K562 (cell line): ENCODE results near the gene NFYC. TPM values are rescaled to one million over a fixed set of nuclear protein-coding genes. Genes with fewer than 3 reads are reported as not detected.

Experiments used
- ATAC-seq: fragments of 200-7000 bp; cut with Tn5 transposase; 3 replicates; pipeline ENCODE4 v1.9.1; 2020; ENCODE audit warnings: moderate library complexity
- BruUV-seq: library from RNA; stranded (reverse); fragments of 400-500 nt; replicated peaks from 2 replicates; lab custom pipeline; 2021; lab: Mats Ljungman, UMichigan
- CTCF ChIA-PET: fragments of 300-600 bp; formaldehyde crosslinking; extraction: SDS; loops from one replicate; lab custom pipeline; 2021; ENCODE audit warnings: low intra/inter-chr PET ratio; lab: Yijun Ruan, JAX
- POLR2A ChIA-PET: fragments of 300-600, 350-650 bp; sonication (Branson Sonifier 250); formaldehyde crosslinking; extraction: SDS; loops from one replicate; lab custom pipeline; 2021; ENCODE audit warnings: antibody characterized with exemption, inconsistent platforms; lab: Yijun Ruan, JAX
- DNase-seq, 4 experiments: peaks; one replicate each; pipeline versions ENCODE4 v3.0.0 to v3.0.0-alpha.2; 2011 to 2018; ENCODE audit warnings: low spot score in 3 of 4, mixed read lengths in 3 of 4; ENCODE audit errors: extremely low read depth in 1 of 4
- FAIRE-seq: peaks from 2 replicates; lab custom pipeline; 2011; peaks lifted over from hg19 to GRCh38; lab: Jason Lieb, UNC
- H2AFZ ChIP-seq: 2 replicates; pipeline ENCODE4 v1.6.0; 2011; ENCODE audit warnings: low read depth, low read length, control low read depth, inconsistent platforms
- H3K27ac ChIP-seq: fragments of 200-600 bp; 3 replicates; pipeline ENCODE4 v1.8.0; 2011; ENCODE audit warnings: low read depth, mild to moderate bottlenecking, control low read depth, inconsistent platforms, low read length, moderate library complexity, mixed read lengths; ENCODE audit errors: extremely low read depth
- H3K27me3 ChIP-seq, 2 experiments: fragments of 300-600 bp in 1 of 2; 2 replicates in 1 of 2; 3 replicates in 1 of 2; pipeline versions ENCODE4 v1.6.0 to v1.8.0; 2011; ENCODE audit warnings: inconsistent platforms in 2 of 2, low read length in 2 of 2, mild to moderate bottlenecking in 1 of 2, mixed read lengths in 1 of 2, moderate library complexity in 1 of 2; ENCODE audit not compliant: control insufficient read depth in 2 of 2, insufficient read depth in 2 of 2
- H3K36me3 ChIP-seq: fragments of 300-600 bp; 3 replicates; pipeline ENCODE4 v1.8.0; 2011; ENCODE audit warnings: mild to moderate bottlenecking, low read length, inconsistent platforms; ENCODE audit not compliant: control insufficient read depth, insufficient read depth
- H3K4me1 ChIP-seq, 2 experiments: fragments of 200-600 bp in 1 of 2; replicated peaks in 1 of 2; 2 replicates in 1 of 2; 3 replicates in 1 of 2; pipeline versions ENCODE4 v1.5.1 to v1.8.0; 2011; ENCODE audit warnings: inconsistent platforms in 2 of 2, low read length in 2 of 2, mild to moderate bottlenecking in 1 of 2, mixed read lengths in 1 of 2, moderate library complexity in 1 of 2; ENCODE audit not compliant: control insufficient read depth in 2 of 2, insufficient read depth in 2 of 2
- H3K4me2 ChIP-seq: 2 replicates; pipeline ENCODE4 v1.6.1; 2011; ENCODE audit warnings: low read length, control low read depth, inconsistent platforms, mixed read lengths; ENCODE audit not compliant: insufficient read depth
- H3K4me3 ChIP-seq: fragments of 200-600 bp; sonication (generic), shearing (Covaris generic); 2 replicates; pipeline ENCODE4 v1.5.1; 2016; ENCODE audit warnings: control low read depth, inconsistent platforms
- H3K79me2 ChIP-seq: fragments of 200-600 bp; 3 replicates; pipeline ENCODE4 v1.8.0; 2011; ENCODE audit warnings: low read length, inconsistent platforms; ENCODE audit not compliant: control insufficient read depth, insufficient read depth
- H3K9ac ChIP-seq, 2 experiments: 2 replicates each; pipeline versions ENCODE4 v1.6.0 to v1.6.1; 2011; ENCODE audit warnings: low read depth in 2 of 2, low read length in 2 of 2, control low read depth in 1 of 2, inconsistent platforms in 1 of 2, mild to moderate bottlenecking in 1 of 2, mixed read lengths in 1 of 2; ENCODE audit not compliant: insufficient read depth in 1 of 2
- H3K9me1 ChIP-seq: one replicate; pipeline ENCODE4 v1.6.0; 2011; ENCODE audit warnings: inconsistent platforms, mild to moderate bottlenecking, low read length, moderate library complexity; ENCODE audit not compliant: control insufficient read depth, insufficient read depth
- H3K9me3 ChIP-seq: replicated peaks from 2 replicates; pipeline ENCODE4 v1.5.1; 2011; ENCODE audit warnings: low read depth, low read length, inconsistent platforms; ENCODE audit not compliant: control insufficient read depth, insufficient read depth
- H4K20me1 ChIP-seq: replicated peaks from 2 replicates; pipeline ENCODE4 v1.6.1; 2011; ENCODE audit warnings: low read length, inconsistent platforms, mixed read lengths; ENCODE audit not compliant: control insufficient read depth, insufficient read depth
- CHD4 ChIP-seq: fragments of 200-600 bp; sonication (generic); IDR thresholded peaks from 3 replicates; pipeline ENCODE4 v1.6.1; 2012; ENCODE audit warnings: low read depth, mild to moderate bottlenecking, mixed read lengths, low read length, inconsistent platforms; ENCODE audit not compliant: insufficient read depth, insufficient replicate concordance, poor library complexity, severe bottlenecking
- HDAC1 ChIP-seq, 2 experiments: fragments of 450-650 bp; IDR thresholded peaks; 2 replicates each; pipeline ENCODE4 v1.6.1; 2016 to 2017; ENCODE audit warnings: inconsistent platforms in 1 of 2, mild to moderate bottlenecking in 1 of 2, moderate library complexity in 1 of 2
- NR2C1 ChIP-seq, 2 experiments: fragments of 450-650 bp; IDR thresholded peaks; 2 replicates each; pipeline ENCODE4 v1.6.1; 2017; ENCODE audit warnings: mild to moderate bottlenecking in 2 of 2, antibody characterized with exemption in 1 of 2, inconsistent platforms in 1 of 2, missing compliant biosample characterization in 1 of 2, missing genetic modification characterization in 1 of 2
- PPARD ChIP-seq: fragments of 250-450 bp; sonication (Bioruptor Pico); IDR thresholded peaks from 2 replicates; pipeline ENCODE4 v1.8.0; 2022; ENCODE audit warnings: inconsistent platforms, mild to moderate bottlenecking, moderate library complexity
- SPI1 ChIP-seq: IDR thresholded peaks from 2 replicates; pipeline ENCODE4 v1.6.1; 2011; ENCODE audit warnings: low read depth, low read length, control low read depth, borderline replicate concordance
- TOE1 ChIP-seq, 2 experiments: fragments of 450-650 bp in 1 of 2; sonication (generic) in 1 of 2; formaldehyde crosslinking in 1 of 2; IDR thresholded peaks; 2 replicates each; pipeline versions ENCODE4 v1.7.1 to v1.8.0; 2016 to 2022; ENCODE audit warnings: borderline replicate concordance in 2 of 2, mild to moderate bottlenecking in 2 of 2, antibody characterized with exemption in 1 of 2, inconsistent platforms in 1 of 2, low read depth in 1 of 2, missing genetic modification reagents in 1 of 2, moderate library complexity in 1 of 2
- ZNF707 ChIP-seq: fragments of 250-450 bp; sonication (Bioruptor Pico); conservative IDR thresholded peaks from 2 replicates; pipeline ENCODE4 v1.8.0; 2022; ENCODE audit warnings: inconsistent platforms, mild to moderate bottlenecking, moderate library complexity
- WGBS: fragments of 100-300 bp; shearing (Covaris generic); methylation state at CpG from one replicate; pipeline ENCODE4 v1.1.6; 2016; ENCODE audit warnings: low coverage, mixed read lengths; ENCODE audit not compliant: insufficient coverage; ENCODE audit errors: missing lambda C conversion rate; 5-methylcytosine and 5-hydroxymethylcytosine counted together
- in situ Hi-C: fragments of 300-500 bp; cut with MboI; formaldehyde crosslinking; loops from 4 replicates; pipeline ENCODE4 v1.15.0; 2018; ENCODE audit warnings: inconsistent platforms, mixed read lengths
- intact Hi-C: fragments of 100-400 bp; cut with micrococcal nuclease; formaldehyde crosslinking; loops from 2 replicates; pipeline ENCODE4 v1.14.2; 2022
- polyA plus RNA-seq, 8 experiments: library from polyadenylated mRNA; depleted of rRNA in 4 of 8; stranded (reverse) in 5 of 8; unstranded in 3 of 8; fragments of >200 nt; fragmentation: Nextera tagmentation in 2 of 8; fragmentation: Illumina TruSeq in 1 of 8; extraction: Ambion mirVana in 2 of 8; extraction: Trizol in 1 of 8; gene quantifications; 2 replicates each; pipeline versions ENCODE4 v1.2.1 to v1.2.3, GENCODE V29; 2011 to 2014; ENCODE audit warnings: inconsistent platforms in 1 of 8, missing spikeins in 1 of 8
- total RNA-seq, 7 experiments: library from RNA; depleted of rRNA in 6 of 7; stranded (reverse); fragments of >200 nt in 6 of 7; fragmentation: Illumina TruSeq in 2 of 7; extraction: Trizol in 2 of 7; gene quantifications; 2 replicates each; pipeline versions ENCODE4 v1.2.1 to v1.2.3, GENCODE V29; 2011 to 2021; ENCODE audit warnings: low replicate concordance in 1 of 7

NFYC gene
- total and polyA plus RNA-seq, 9 of the 15 experiments (the other 6 are each of a cell fraction or from before 2014, with no cell fraction given), result 4.8 to 59.8 (median 41.1) TPM

DNA sequence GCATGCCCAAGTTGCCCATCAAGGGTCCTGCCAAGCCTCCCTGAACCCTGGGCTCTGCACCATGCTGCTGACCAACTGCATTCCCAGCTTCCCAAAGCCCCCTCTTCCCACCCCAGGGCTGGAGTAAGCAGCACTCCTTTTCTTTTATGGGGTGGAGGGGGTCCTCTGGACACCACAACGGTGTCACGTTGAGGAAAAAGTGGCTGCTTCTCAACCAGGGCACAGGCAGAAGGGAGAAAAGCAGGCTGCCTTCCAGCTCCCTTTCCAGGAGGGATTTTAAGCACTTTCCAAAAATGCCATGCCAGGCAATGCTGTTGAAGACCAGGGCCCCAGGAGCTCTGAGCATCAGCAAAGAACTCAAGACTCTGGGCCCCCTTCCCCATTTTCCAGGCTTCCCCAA lies 26.7 kb upstream of the NFYC start:
- FAIRE-seq, result no peak
- H3K27me3 ChIP-seq, result peaks cover 0 to 40% of the 10 kb centered on the region in 2 experiments; a peak in 4 of 5 replicates
- peaks cover 8 to 13% of the 10 kb centered on the region in 2 experiments for H3K4me1 ChIP-seq
- TF ChIP-seq PPARD (CRISPR knock-in tag) (no peak), SPI1 (0 out of 2 replicates have a peak, but pooled peaks have one; percentile 4), ZNF707 (CRISPR knock-in tag) (no peak), HDAC1 (IDR thresholded peaks at IDR 0.05) (no peak), NR2C1 (IDR thresholded peaks at IDR 0.05) (no peak), NR2C1 (tag; IDR thresholded peaks at IDR 0.05) (no peak), TOE1 (IDR thresholded peaks at IDR 0.05; ENCODE audit: borderline replicate concordance) (no peak), TOE1 (CRISPR knock-in tag; IDR thresholded peaks at IDR 0.05; ENCODE audit: borderline replicate concordance, low read depth) (no peak), CHD4 (no peak)
- in situ Hi-C loops, result no loop called here
- no peak for ATAC-seq
- ChIA-PET CTCF (no interaction called here), POLR2A (interaction anchor here (0.6 to 1.6 kb wide), 3 partner anchors 18 to 27 kb away, joined by 3 to 4 read pairs (median 3); partner anchors contain the start of gene NFYC)
- no peaks in the 10 kb centered on the region for H3K9me3 ChIP-seq
- no peak for DNase-seq
- no peaks in the 10 kb centered on the region for H3K9me1 ChIP-seq
- no peaks in the 10 kb centered on the region for H3K36me3 ChIP-seq
- WGBS, result 52% methylated on average over 2 of the region's 2 CpGs
- H2AFZ ChIP-seq, result no peak overlapping the region
- intact Hi-C loops, result loop anchor here (1.0 kb wide), 1 partner anchor 34 kb away; no protein-coding TSS in a partner anchor
- BruUV-seq, result no TSS peak
- H3K4me3 ChIP-seq, result no peak overlapping the region
- H3K79me2 ChIP-seq, result no peaks in the 10 kb centered on the region
- no peak overlapping the region for H3K4me2 ChIP-seq
- H4K20me1 ChIP-seq, result peaks cover 4% of the 10 kb centered on the region; the same call in 1 of the 2 replicates
- H3K27ac ChIP-seq, result no peak overlapping the region
- H3K9ac ChIP-seq, result peak overlapping the region in 1 of 2 experiments; percentile 9; a peak in 1 of 4 replicates
